Astrocyte (in vitro differentiated cells and primary cell): ENCODE results near the gene MTHFD1. TPM values are rescaled to one million over a fixed set of nuclear protein-coding genes. Genes with fewer than 3 reads are reported as not detected.

Experiments used
- DNase-seq: peaks from one replicate; pipeline ENCODE4 v3.0.0-alpha.2; 2010; ENCODE audit warnings: low read depth
- FAIRE-seq: peaks from 2 replicates; lab custom pipeline; 2011; peaks lifted over from hg19 to GRCh38; lab: Jason Lieb, UNC
- H2AFZ ChIP-seq: 2 replicates; pipeline ENCODE4 v1.6.0; 2012; ENCODE audit warnings: low read depth, low read length, inconsistent platforms
- H3K27ac ChIP-seq: 2 replicates; pipeline ENCODE4 v1.5.1; 2011; ENCODE audit warnings: low read depth, low read length, inconsistent platforms
- H3K27me3 ChIP-seq: 2 replicates; pipeline ENCODE4 v1.6.0; 2011; ENCODE audit warnings: low read length, inconsistent platforms; ENCODE audit not compliant: insufficient read depth
- H3K36me3 ChIP-seq: 2 replicates; pipeline ENCODE4 v1.5.1; 2011; ENCODE audit warnings: low read length, inconsistent platforms; ENCODE audit not compliant: insufficient read depth
- H3K4me1 ChIP-seq: 2 replicates; pipeline ENCODE4 v1.5.1; 2011; ENCODE audit warnings: low read length, inconsistent platforms; ENCODE audit not compliant: insufficient read depth
- H3K4me2 ChIP-seq: 2 replicates; pipeline ENCODE4 v1.6.0; 2012; ENCODE audit warnings: low read length, inconsistent platforms
- H3K4me3 ChIP-seq: 2 replicates; pipeline ENCODE4 v1.5.1; 2011; ENCODE audit warnings: low read depth, mild to moderate bottlenecking, low read length, inconsistent platforms; ENCODE audit not compliant: insufficient read depth
- H3K79me2 ChIP-seq: 2 replicates; pipeline ENCODE4 v1.6.0; 2012; ENCODE audit warnings: mild to moderate bottlenecking, low read length, inconsistent platforms; ENCODE audit not compliant: insufficient read depth
- H3K9ac ChIP-seq: 2 replicates; pipeline ENCODE4 v1.6.0; 2012; ENCODE audit warnings: mild to moderate bottlenecking, low read length, inconsistent platforms
- H3K9me3 ChIP-seq: 2 replicates; pipeline ENCODE4 v1.5.1; 2012; ENCODE audit warnings: low read depth, mild to moderate bottlenecking, low read length, inconsistent platforms; ENCODE audit not compliant: insufficient read depth
- H4K20me1 ChIP-seq: 2 replicates; pipeline ENCODE4 v1.6.0; 2012; ENCODE audit warnings: low read length, inconsistent platforms; ENCODE audit not compliant: insufficient read depth
- H3K27ac Mint-ChIP-seq: one replicate; pipeline ENCODE4 v1.8.0; 2021; ENCODE audit warnings: mild to moderate bottlenecking, mixed read lengths; ENCODE audit not compliant: unreplicated experiment
- H3K27me3 Mint-ChIP-seq: one replicate; pipeline ENCODE4 v1.8.0; 2021; ENCODE audit warnings: low read depth, mixed read lengths; ENCODE audit not compliant: unreplicated experiment
- H3K36me3 Mint-ChIP-seq: one replicate; pipeline ENCODE4 v1.8.0; 2021; ENCODE audit warnings: low read depth, mixed read lengths; ENCODE audit not compliant: unreplicated experiment
- H3K4me1 Mint-ChIP-seq: one replicate; pipeline ENCODE4 v1.8.0; 2021; ENCODE audit warnings: low read depth, mixed read lengths; ENCODE audit not compliant: unreplicated experiment
- H3K4me3 Mint-ChIP-seq: one replicate; pipeline ENCODE4 v1.8.0; 2021; ENCODE audit warnings: mild to moderate bottlenecking, moderate library complexity, mixed read lengths; ENCODE audit not compliant: unreplicated experiment
- H3K9me3 Mint-ChIP-seq: one replicate; pipeline ENCODE4 v1.8.0; 2021; ENCODE audit warnings: mild to moderate bottlenecking, mixed read lengths; ENCODE audit not compliant: unreplicated experiment
- EZH2 ChIP-seq: IDR thresholded peaks from 2 replicates; pipeline ENCODE4 v1.6.1; 2012; ENCODE audit warnings: mild to moderate bottlenecking, low read length, inconsistent platforms; ENCODE audit not compliant: insufficient read depth
- total RNA-seq: library from RNA; stranded (reverse); gene quantifications from 2 replicates; pipeline ENCODE4 v1.2.1, GENCODE V29; 2021
- TF ChIP-seq, protein P1 (sequence below): IDR thresholded peaks from 2 replicates; pipeline ENCODE4 v1.5.1; 2011; ENCODE audit warnings: low read depth, mild to moderate bottlenecking, inconsistent platforms, low read length, moderate library complexity; ENCODE audit not compliant: insufficient read depth

Gene MTHFD1
- total RNA-seq, 1 donor from 2014 or later = 56.9 TPM

DNA sequence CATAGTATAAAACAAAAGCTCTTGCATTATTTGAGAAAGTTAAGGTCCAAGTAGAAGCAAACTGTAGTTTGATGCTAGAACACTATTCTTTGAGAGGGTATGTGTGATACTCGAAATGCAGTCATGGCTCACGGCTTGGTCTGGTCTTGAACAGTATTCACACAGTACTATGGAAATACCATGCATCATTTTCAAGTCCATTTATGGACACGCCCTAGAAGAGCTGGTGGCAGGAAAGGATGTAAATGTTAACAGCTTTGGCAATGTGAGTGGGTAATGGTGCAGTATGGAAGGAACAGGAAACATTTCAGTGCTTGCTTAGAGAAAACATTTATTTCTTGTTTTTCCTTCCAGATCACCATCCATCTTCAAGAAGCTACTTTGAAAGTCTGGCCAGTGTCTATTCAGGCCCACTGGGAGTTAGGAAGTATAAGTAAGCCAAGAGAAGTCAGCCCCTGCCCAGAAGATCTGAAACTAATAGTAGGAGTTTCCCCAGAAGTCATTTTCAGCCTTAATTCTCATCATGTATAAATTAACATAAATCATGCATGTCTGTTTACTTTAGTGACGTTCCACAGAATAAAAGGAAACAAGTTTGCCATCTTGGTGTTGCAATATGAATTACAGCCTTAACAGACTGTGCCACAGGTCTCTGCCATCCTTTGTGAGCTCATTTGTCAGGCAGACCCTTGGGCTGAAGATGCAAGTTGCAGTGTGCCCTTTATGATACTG, 71.4 kb downstream of the MTHFD1 start:
- Histone ChIP-seq H3K79me2 (no peaks in the 10 kb centered on the region), H3K9ac (no peak overlapping the region), H3K4me2 (no peak overlapping the region), H3K4me3 (no peak overlapping the region), H3K27ac (no peak overlapping the region), H4K20me1 (no peaks in the 10 kb centered on the region), H3K36me3 (peaks cover 19% of the 10 kb centered on the region), H3K4me1 (no peaks in the 10 kb centered on the region), H3K27me3 (no peaks in the 10 kb centered on the region), H2AFZ (no peak overlapping the region), H3K9me3 (no peaks in the 10 kb centered on the region)
- Mint-ChIP-seq H3K36me3 (peaks cover 11% of the 10 kb centered on the region), H3K4me1 (no peaks in the 10 kb centered on the region), H3K27me3 (no peaks in the 10 kb centered on the region), H3K27ac (no peak overlapping the region), H3K9me3 (no peaks in the 10 kb centered on the region), H3K4me3 (no peak overlapping the region)
- FAIRE-seq = no peak
- DNase-seq = no peak
- TF ChIP-seq, protein P1, sequence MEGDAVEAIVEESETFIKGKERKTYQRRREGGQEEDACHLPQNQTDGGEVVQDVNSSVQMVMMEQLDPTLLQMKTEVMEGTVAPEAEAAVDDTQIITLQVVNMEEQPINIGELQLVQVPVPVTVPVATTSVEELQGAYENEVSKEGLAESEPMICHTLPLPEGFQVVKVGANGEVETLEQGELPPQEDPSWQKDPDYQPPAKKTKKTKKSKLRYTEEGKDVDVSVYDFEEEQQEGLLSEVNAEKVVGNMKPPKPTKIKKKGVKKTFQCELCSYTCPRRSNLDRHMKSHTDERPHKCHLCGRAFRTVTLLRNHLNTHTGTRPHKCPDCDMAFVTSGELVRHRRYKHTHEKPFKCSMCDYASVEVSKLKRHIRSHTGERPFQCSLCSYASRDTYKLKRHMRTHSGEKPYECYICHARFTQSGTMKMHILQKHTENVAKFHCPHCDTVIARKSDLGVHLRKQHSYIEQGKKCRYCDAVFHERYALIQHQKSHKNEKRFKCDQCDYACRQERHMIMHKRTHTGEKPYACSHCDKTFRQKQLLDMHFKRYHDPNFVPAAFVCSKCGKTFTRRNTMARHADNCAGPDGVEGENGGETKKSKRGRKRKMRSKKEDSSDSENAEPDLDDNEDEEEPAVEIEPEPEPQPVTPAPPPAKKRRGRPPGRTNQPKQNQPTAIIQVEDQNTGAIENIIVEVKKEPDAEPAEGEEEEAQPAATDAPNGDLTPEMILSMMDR = no peak
- no peak for TF ChIP-seq EZH2

DNA sequence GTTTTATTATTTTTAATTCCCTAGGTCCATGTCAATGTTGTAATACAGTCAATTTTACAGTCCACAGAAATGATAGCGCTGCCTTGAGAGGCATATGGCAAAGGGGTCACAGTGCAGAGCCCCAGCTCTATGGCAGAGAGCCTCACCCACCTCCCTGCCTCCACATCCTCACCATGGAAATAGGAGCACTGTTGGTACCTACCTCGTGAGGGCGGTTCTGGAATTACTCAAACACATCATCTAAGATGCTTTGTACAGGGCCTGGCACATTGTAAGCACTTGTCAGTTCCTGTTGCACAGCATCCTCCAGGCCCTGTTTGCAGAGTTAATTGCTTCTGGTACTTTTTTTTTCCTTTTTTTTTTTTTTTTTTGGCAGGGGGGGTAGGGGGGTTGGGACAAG, 73.1 kb downstream of the MTHFD1 start:
- Mint-ChIP-seq H3K9me3 (no peaks in the 10 kb centered on the region), H3K27me3 (no peaks in the 10 kb centered on the region), H3K4me3 (no peak overlapping the region), H3K27ac (no peak overlapping the region), H3K36me3 (peaks cover 11% of the 10 kb centered on the region), H3K4me1 (peaks cover 8% of the 10 kb centered on the region)
- no peaks in the 10 kb centered on the region for H3K9me3 ChIP-seq
- H3K79me2 ChIP-seq = no peaks in the 10 kb centered on the region
- H2AFZ ChIP-seq = no peak overlapping the region
- no peaks in the 10 kb centered on the region for H3K4me1 ChIP-seq
- TF ChIP-seq, protein P1 = no peak
- TF ChIP-seq EZH2 = no peak
- H3K9ac ChIP-seq = no peak overlapping the region
- H3K36me3 ChIP-seq = peaks cover 9% of the 10 kb centered on the region
- H3K27ac ChIP-seq = no peak overlapping the region
- H3K4me3 ChIP-seq = no peak overlapping the region
- FAIRE-seq (no peak), DNase-seq (no peak)
- no peaks in the 10 kb centered on the region for H4K20me1 ChIP-seq
- H3K4me2 ChIP-seq = no peak overlapping the region
- H3K27me3 ChIP-seq = no peaks in the 10 kb centered on the region

DNA sequence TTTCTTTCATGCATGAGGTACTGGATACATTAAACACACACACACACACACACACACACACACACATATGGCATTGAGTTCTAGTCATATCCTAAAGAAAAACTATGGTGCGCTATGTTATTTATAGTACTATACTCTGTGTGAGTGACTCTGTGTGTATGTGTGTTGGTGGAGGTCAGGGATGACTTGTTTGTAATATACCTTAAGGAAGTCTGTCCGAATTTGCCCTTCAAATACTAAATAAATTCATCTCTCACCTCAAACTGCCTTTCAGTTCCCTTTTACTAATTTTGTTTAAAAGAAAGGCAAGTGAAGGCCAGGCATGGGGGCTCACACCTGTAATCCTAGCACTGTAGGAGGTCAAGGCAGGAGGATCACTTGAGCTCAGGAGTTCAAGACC, 75.0 kb downstream of the MTHFD1 start:
- Histone ChIP-seq H3K36me3 (peaks cover 9% of the 10 kb centered on the region), H3K27ac (no peak overlapping the region), H4K20me1 (no peaks in the 10 kb centered on the region), H3K27me3 (no peaks in the 10 kb centered on the region), H3K79me2 (no peaks in the 10 kb centered on the region), H3K4me3 (no peak overlapping the region), H3K4me2 (no peak overlapping the region), H2AFZ (no peak overlapping the region), H3K4me1 (no peaks in the 10 kb centered on the region), H3K9ac (no peak overlapping the region), H3K9me3 (no peaks in the 10 kb centered on the region)
- no peaks in the 10 kb centered on the region for H3K9me3 Mint-ChIP-seq
- TF ChIP-seq, protein P1 = no peak
- no peak for TF ChIP-seq EZH2
- no peak overlapping the region for H3K27ac Mint-ChIP-seq
- peaks cover 9% of the 10 kb centered on the region for H3K4me1 Mint-ChIP-seq
- peaks cover 11% of the 10 kb centered on the region for H3K36me3 Mint-ChIP-seq
- DNase-seq = no peak
- FAIRE-seq = no peak
- no peak overlapping the region for H3K4me3 Mint-ChIP-seq
- H3K27me3 Mint-ChIP-seq = no peaks in the 10 kb centered on the region
